ENCODE data around the gene CXorf38.
A peak's percentile ranks its signal among the peaks of the same experiment; 100 is the strongest.
"Not testable (repeated sequence)": the region's sequence is repeated elsewhere in the genome, so short reads cannot be mapped to it uniquely, and the experiment has no call there.

Gene CXorf38

DNA sequence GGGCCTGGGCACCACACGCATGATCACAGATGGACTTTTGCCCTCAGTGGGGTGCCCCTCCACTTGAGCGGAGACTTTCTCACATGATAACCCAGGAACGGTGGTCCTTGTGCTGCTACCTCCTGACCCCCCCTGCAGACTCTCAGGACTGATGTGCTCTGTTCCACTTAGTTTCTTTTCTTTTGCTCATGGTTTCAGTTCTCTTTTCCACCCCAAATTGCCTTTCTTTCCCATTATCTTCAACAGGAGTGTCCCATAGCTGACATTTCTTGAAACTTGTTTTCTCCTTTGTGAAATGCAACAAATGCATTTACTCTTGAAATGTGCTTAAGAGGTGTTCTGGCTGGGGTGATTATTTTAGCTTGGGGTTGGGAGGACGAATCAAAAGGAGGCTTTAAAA lies 15.2 kb downstream of the CXorf38 start:
- no peak for DNase-seq (ENCODE audit: low spot score)
- no peak for FAIRE-seq

DNA sequence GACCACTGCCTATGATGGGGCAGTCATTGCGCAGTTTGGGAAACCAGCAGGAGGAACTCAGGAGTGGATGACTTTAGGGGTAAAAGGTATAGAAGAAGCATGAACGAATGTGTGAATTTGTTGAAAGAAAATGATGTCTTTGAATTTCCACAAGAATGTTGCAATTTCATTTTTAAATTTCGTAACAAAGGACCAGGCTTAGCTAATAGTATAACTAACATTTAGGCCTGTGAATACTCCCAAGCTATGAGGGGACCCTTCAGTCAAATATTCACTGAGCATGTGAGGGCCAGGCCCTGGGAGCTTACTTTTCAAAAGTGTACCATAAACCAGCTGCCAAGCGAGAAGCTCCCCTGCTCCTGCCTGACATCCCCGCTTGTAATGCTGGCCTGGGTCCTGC lies 18.9 kb downstream of the CXorf38 start:
- DNase-seq (ENCODE audit: low spot score) (no peak), FAIRE-seq (no peak)

DNA sequence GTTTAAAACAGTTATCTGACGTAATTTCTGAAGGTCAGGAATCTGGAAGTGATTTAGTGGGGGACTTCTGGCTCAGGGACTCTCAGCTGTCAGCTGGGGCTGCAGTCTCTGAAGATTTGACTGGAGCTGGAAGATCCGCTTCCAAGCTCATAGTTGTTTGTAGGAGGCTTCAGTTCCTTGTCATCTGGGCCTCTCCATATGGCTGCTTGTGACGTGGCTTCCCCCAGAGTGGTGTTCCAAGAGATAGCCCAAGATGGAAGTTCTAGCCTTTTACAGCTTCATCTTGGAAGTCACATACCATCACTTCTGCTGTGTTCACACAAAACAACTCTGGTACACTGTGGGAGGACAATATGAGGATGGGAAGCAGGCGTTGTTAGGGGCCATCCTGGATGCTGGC lies 22.1 kb downstream of the CXorf38 start:
- no peak for FAIRE-seq
- DNase-seq (ENCODE audit: low spot score): no peak

DNA sequence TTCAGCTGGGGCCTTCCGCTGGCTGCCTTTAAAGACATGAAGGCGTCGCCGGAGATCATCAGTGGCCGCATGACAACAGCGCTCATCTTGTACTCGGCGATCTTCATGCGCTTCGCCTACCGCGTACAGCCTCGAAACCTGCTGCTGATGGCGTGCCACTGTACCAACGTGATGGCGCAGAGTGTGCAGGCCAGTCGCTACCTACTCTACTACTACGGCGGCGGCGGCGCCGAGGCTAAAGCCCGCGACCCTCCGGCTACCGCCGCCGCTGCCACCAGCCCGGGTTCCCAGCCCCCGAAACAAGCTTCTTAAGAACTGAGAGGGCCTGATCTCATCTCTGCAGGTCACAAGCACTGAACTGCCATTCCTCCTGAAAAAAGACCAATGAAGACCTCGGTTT lies 23.7 kb downstream of the CXorf38 start:
- DNase-seq (ENCODE audit: low spot score) (no peak), FAIRE-seq (no peak)

DNA sequence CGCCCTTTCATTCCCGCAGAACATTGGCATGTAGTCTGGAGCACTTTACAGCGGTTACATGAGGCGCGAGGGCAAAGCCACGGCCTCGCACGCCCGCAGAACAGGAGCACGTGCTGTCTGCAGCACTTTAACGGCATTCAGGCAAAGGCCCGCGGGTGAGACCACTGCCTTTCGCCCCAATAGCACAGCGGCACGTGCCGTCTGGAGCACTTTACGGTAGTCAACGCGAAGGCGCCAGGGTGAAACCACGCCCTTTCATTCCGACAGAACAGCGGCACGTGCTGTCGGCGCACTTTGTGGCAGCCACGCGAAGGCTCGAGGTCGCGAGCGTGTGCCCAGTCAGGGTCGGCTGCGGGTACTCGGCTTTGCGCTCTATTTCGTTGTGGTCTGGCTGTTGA lies 24.2 kb downstream of the CXorf38 start, which contains the start of gene MPC1L:
TSS of gene MPC1L (plus strand) at position 290 of the 398 bp plus-strand sequence. CDS start 138 bp downstream, outside the sequence.
- FAIRE-seq: no peak
- no peak for DNase-seq (ENCODE audit: low spot score)

DNA sequence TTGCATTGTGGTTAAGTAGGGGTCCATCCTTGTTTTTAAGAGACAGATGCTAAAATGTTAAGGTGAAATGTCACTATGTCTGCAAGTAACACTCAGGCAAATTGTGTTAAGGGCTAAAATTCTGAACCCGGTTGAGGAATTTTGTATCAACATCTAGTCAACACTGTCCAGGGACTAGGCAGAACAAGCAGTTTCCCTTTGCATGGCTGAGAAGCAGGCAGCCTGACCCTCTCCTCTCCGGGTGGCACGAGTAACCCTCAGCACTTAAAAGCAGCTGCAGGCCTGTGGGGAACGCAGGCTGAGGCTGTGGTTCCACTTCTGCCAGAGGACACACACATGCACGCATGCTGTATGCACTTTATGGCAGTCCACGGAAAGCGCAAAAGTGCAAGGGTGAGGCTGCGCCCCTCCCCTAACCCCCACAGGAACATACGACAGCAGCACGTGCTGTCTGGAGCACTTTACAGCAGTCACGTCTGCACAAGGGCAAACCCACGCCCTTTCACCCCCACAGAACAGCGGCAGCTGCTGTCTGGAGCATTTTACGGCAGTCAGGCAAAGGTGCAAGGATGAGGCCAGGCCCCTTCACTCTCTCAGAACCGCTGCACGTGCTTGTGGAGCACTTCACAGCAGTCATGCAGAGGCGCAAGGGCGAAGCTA lies 24.8 kb downstream of the CXorf38 start:
- DNase-seq (ENCODE audit: low spot score) (no peak), FAIRE-seq (no peak)

DNA sequence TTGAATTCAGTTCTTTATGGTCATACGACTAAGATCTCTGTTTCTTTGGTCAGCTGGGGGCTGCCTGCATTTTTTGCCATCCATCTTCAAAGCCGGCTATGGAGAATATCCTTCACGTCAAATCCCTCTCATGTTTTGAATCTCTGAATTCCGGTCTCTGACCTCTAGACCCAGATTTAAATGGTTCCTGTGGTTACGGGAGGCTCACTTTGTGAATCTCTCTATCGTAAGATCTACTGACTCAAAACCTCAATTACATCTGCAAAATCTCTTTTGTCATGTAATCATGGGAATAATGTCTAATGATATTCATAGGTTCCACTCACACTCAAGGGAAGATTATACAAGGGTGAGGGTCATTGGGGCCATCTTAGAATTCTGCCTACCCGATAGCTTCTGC lies 29.8 kb downstream of the CXorf38 start:
- no peak for DNase-seq (ENCODE audit: low spot score)
- no peak for FAIRE-seq

DNA sequence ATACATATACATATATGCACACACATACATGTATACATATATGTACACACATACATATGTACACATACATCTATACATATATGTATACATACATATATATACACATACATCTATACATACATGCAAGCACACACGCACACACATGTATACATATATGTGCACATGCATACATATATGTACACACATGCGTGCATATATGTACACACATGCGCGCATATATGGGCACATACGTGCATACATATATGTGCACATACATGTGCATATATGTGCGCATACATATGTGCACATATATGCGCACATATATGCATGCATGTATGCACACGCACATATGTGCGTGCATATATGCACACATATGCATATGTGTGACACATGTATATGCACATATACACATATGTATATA lies 31.4 kb downstream of the CXorf38 start:
- DNase-seq (ENCODE audit: low spot score): no peak
- no peak for FAIRE-seq

DNA sequence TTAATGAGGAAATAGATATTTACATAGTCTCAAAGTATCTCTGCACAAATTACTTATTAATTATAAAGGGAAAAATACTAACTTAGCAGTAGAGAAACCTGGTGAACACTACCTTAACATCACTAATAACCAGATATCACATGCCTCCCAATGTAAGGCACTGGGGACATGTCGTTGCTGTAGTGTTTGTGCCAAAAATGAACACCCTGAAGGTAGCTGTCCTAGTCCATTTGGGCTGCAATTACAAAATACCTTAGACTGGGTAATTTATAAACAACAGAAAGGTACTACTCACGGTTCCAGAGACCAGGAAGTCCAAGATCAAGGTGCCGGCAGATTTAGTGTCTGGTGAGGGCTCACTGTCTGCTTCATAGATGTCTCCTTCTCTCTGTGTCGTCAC lies 34.9 kb downstream of the CXorf38 start:
- DNase-seq (ENCODE audit: low spot score): no peak
- no peak for FAIRE-seq

DNA sequence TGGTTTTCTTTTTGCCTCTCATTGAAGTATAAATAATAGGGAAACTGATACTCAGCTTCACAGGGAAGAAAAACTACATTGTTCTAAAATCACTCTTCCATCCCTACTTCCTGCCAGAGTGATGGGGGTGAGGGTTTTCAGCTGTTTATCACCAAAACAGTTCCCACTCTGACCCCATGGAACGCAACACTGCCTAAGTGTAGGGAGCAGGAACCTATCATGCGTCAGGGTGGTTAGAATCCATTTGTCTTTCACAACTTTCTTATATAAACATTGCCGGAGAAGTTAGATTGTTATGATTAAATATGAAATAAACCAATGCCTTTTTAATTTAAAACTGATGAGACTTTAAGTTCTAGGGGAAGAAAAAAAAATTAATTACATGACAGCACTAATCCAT lies 40.0 kb downstream of the CXorf38 start:
- no peak for FAIRE-seq
- DNase-seq (ENCODE audit: low spot score): no peak

DNA sequence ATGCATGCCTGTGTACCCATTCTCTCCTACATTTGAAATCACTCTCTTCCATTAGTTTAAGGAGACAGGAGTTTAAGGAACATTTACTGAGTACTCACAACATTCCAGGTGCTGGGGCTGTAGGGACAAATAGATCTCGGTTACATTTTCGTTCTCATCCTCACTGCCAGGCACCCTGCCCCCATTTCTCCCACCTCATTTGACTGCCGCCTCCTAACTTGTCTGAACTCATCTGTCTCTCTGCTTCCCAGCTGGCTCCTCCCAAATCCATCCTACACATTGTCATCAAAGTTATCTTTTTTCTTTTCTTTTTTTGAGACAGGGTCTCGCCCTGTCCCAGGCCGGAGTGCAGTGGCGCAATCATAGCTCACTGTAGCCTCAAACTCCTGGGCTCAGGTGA lies 43.9 kb downstream of the CXorf38 start:
- DNase-seq (ENCODE audit: low spot score): no peak
- no peak for FAIRE-seq

DNA sequence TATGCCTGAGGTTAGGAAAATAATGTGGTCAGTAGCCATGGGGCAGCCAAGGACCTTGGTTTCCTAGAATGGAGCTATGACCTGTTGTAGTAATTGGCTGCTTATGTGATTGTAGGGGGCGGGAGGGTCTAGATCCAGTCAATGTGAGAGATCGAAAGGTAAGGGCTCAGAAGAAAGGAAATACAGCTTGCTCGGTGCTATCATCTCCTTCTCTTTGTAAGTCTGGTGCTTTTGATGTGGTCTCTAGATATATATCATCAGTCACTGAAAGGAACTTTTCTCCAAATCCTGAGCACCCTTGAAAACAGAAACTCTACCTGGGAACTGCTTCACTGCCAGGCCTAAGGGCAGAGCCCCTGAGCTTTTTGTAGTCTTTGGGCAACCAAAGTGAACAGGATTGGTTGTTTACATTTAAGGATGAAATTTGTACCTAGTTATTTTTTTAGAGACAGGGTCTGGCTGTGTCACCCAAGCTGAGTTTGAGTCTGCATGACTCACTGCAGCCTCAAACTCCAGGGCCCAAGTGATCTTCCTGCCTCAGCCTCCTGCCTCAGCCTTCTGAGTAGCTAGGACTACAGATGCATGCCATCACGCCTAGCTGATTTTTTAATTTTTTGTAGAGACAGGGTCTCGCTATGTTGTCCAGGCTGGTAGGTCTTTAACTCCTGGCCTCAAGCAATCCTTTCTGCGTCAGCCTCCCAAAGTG lies 57.6 kb downstream of the CXorf38 start:
- DNase-seq (ENCODE audit: low spot score); FAIRE-seq: not testable (repeated sequence)

DNA sequence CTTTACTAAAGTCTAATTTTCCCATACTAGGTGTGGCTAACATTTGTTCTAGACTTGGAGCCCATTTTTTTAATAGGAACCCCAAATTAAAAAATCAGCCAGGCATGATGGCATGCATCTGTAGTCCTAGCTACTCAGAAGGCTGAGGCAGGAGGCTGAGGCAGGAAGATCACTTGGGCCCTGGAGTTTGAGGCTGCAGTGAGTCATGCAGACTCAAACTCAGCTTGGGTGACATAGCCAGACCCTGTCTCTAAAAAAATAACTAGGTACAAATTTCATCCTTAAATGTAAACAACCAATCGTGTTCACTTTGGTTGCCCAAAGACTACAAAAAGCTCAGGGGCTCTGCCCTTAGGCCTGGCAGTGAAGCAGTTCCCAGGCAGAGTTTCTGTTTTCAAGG lies 59.7 kb downstream of the CXorf38 start:
- DNase-seq (ENCODE audit: low spot score); FAIRE-seq: not testable (repeated sequence)

DNA sequence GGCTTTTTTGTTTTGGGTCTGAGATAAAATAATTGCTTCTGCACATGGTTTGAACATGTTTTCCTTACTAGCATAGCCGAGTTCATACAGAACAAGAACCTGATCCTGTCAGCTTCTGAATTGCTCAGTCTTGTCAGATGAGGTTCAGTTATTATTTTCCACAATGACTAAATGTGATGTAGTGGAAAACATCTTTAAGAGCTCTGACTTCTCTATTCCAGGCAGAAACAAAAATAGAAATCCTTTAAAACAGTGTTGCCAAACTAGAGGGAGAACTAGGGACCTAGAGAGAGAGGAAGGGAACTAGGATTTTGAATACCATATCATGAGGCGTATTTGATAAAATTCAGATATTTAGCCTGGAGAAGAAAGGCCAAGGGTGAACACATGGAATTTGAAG lies 64.5 kb downstream of the CXorf38 start:
- DNase-seq (ENCODE audit: low spot score): no peak
- no peak for FAIRE-seq

DNA sequence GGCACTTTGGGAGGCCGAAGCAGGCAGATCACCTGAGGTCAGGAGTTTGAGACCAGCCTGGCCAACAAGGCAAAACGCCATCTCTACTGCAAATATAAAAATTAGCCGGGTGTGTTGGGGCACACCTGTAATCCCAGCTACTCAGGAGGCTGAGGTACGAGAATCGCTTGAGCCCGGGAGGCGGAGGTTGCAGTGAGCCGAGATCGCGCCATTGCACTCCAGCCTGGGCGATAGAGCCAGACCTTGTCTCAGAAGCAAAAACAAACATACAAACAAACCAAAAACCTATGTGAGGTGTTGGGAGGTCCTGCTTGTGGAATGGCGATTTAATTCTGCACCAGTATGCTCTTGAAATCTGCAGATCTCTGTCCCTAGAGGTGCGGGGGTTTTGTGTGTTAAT lies 65.2 kb downstream of the CXorf38 start:
- not testable (repeated sequence) for DNase-seq (ENCODE audit: low spot score); FAIRE-seq

DNA sequence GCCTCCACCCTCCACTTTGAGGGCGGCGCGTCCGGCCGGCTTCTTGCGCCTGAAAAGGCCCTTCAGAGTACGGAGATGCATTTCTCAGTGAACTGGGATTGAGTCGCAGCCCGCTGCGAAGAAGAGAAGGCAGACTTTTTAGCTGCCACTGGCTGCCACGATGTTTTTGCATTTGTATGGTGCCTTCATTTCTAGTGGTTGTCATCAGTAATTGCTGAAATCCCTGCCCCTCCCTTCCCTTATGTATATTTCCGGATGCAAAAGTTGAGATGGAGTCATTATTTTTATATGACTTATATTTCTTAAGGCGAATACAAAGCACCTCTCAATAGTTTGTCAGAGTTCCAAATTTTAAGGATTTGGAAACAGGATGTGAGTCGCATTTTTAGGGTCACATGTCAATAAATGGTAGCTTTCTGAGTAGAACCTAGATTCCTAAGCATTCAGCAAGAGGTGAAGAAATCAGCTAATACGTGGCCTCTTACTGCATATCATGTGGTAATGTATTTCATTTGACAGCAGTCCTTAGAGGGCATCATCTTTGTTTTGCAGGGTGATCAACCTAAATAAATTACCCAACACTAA lies 65.9 kb downstream of the CXorf38 start:
- DNase-seq (ENCODE audit: low spot score): peak; percentile 4
- FAIRE-seq: no peak

DNA sequence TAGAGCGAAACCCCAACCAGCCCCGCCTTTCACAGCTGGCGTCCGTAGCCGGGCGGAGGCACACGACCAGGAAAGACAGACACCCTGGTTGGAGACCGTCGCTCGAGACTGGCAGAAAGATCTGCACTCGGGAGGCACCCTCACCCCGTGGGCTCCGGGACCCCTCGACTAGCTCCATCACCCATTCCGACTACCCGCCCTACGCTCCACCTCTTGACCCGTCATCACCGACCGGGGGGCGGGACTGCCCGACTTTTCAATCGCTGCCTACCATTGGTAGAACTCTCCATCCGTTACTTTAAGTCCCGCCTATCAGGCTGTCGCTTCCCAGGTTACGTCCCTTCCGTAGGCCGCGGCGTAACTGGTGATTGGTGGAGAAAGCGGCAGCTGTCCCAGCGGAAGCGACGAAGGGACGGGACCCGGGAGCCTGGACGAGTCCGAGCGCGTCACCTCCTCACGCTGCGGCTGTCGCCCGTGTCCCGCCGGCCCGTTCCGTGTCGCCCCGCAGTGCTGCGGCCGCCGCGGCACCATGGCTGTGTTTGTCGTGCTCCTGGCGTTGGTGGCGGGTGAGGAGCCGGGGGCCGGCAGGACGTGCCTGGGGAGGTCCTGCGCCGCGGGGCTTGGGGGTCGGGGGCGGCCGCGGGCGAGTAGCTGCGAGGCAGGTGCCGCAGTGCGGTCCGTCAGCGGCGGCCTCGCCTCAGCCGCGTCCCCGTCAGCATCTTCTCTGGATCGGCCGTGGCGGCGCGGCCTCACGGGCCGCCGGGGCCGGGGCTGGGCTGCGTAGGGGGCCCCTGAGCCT lies 66.6 kb downstream of the CXorf38 start, which contains the start of gene ATP6AP2:
TSS of gene ATP6AP2 (plus strand) at position 434 of the 799 bp plus-strand sequence. CDS start at position 530, 96 bp downstream.
- DNase-seq (ENCODE audit: low spot score) (peak; percentile 93), FAIRE-seq (no peak)

DNA sequence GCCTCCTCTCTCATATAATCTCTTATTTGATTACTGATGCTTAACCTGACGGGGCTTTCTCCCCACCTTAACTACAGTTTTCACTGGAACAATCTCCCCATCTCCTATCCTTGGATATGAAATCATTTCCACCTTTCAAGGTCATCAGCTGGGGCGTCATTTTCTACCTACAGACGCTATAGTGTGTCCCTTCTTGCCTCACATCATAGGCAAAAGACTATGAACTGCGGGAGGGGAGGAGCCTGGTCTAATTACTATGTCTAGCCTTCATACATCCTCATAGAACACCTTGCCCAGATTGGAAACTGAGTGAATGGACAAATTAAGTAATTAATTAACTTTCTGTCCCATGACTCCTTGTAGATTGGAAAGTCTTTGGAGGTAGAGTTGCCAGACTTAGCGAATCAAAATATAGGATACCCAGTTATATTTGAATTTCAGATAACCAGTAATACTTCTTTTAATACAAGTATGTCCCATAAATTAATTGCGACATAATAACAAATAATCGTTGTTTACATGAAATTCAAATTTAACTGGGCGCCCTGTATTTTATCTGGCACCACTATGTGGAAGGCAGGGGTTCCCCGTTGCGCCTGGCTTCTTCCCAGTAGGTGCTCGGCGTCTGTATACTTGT lies 67.3 kb downstream of the CXorf38 start:
- FAIRE-seq (no peak), DNase-seq (ENCODE audit: low spot score) (no peak)

DNA sequence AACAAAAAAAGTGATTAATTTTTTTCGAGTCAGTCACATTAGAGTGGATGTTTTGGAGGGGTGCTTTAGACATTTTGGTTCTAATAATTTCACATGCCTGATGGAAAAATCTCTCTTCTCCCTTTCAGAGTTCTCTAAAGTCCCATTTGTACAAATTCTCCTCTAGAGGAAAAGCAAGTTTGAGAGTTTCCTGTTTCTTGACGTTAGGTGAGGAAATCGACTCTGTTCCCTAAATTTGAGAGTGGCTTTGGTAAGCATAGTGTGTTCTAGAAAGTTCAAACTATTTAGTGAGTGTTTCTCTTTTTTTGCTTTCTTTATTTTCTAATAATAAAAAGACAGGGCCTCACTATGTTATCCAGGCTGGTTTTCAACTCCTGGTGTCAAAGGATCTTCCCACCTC lies 68.2 kb downstream of the CXorf38 start:
- FAIRE-seq (no peak), DNase-seq (ENCODE audit: low spot score) (no peak)

DNA sequence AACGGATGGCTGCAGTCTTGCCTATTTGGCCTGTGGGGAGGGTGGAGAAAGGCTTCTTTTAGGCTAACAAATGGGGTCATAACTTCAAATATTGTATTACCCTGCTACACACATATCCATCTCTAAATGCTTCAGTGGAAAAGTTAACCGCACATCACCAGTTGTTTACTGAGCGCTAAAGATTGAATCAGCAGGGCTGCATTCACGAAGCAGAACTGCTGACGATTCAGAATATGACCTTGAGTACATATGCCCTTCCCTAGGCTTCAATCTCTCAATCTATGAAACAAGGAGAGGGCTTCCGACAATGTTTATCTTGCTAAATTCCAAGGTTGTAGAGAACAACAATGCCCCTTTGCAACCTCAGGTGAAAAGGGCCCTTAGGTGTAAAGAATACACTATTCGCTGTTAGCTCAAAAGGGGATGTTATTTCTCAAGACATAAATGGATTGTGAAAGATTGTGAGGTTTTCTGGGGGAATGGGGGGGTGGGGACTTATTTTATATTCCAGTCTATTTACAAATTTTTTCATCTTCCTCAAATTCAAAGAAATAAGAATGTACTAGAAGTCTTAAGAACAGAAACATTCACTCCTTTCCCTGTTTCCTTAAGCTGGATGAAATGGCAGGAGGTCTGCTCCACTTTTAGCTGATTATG lies 69.2 kb downstream of the CXorf38 start:
- no peak for DNase-seq (ENCODE audit: low spot score)
- FAIRE-seq: no peak

All from urothelium cell line (cell line).